DOHH2 (cell line): Measurements from ENCODE around the gene SEC16A.

Experiments
- CTCF ChIP-seq: fragments of 200-600 bp; sonication (generic); IDR thresholded peaks from one replicate; pipeline ENCODE4 v1.5.1; 2014; ENCODE audit warnings: antibody characterized with exemption, mild to moderate bottlenecking, low read depth, low read length; ENCODE audit not compliant: poor library complexity, severe bottlenecking
- EZH2phosphoT487 ChIP-seq: fragments of 200-600 bp; sonication (generic); IDR thresholded peaks from 2 replicates; pipeline ENCODE4 v1.6.1; 2017; ENCODE audit warnings: borderline replicate concordance, mild to moderate bottlenecking, antibody characterized with exemption, low read length, moderate library complexity, mixed read lengths

- TF ChIP-seq CTCF, result no peak
- no peak for TF ChIP-seq EZH2phosphoT487
Measured at GRCh38 chr9:136472640-136473353, 10.0 kb downstream of the SEC16A start.
